ENCODE data around the gene RBMS2. TPM values are rescaled to one million over a fixed set of nuclear protein-coding genes. Genes with fewer than 3 reads are reported as not detected.

The RBMS2 gene
- total and polyA plus RNA-seq, 9 of the 15 experiments (the other 6 are each of a cell fraction or from before 2014, with no cell fraction given) = 0.08 to 10.5 (median 0.31) TPM

- ChIA-PET POLR2A (interaction anchor here (0.8 to 1.4 kb wide), 3 partner anchors 13 to 18 kb away, joined by 3 to 5 read pairs (median 4); no protein-coding TSS in a partner anchor), CTCF (ENCODE audit: low intra/inter-chr PET ratio) (no interaction called here)
- peak overlapping the region; percentile 34; the same call in 1 of the 2 replicates for H2AFZ ChIP-seq (ENCODE audit: low read depth, low read length)
- 0 out of 2 replicates have a peak overlapping the region, but pooled peaks have one; percentile 46 for H3K4me2 ChIP-seq (ENCODE audit: insufficient read depth, low read length)
- TF ChIP-seq DPF2 (IDR thresholded peaks at IDR 0.05) = no peak
- TF ChIP-seq EGR1 (conservative IDR thresholded peaks at IDR 0.05) = peak; percentile 50; the same call in 1 of the 2 replicates
- TF ChIP-seq ZNF384 (IDR thresholded peaks at IDR 0.05; ENCODE audit: low read depth, low read length) = peak; percentile 17; the same call in 1 of the 2 replicates
- FAIRE-seq = no peak
- intact Hi-C loops (cut with micrococcal nuclease) = no loop called here
- H3K79me2 ChIP-seq (ENCODE audit: control insufficient read depth, insufficient read depth, low read length) = no peaks in the 10 kb centered on the region
- no peaks in the 10 kb centered on the region for H3K27me3 ChIP-seq (ENCODE audit: control insufficient read depth in 2 of 2, insufficient read depth in 2 of 2, low read length in 2 of 2)
- no peak overlapping the region for H3K9ac ChIP-seq (ENCODE audit: insufficient read depth in 1 of 2, low read depth in 2 of 2, low read length in 2 of 2)
- 52% methylated on average over 5 of the region's 8 CpGs for WGBS (ENCODE audit: insufficient coverage, low coverage, missing lambda C conversion rate)
- H3K4me3 ChIP-seq = no peak overlapping the region; the same call in 1 of the 2 replicates
- BruUV-seq (replicated peaks) = no TSS peak
- H3K4me1 ChIP-seq (replicated peaks in 1 of 2; ENCODE audit: control insufficient read depth in 2 of 2, insufficient read depth in 2 of 2, low read length in 2 of 2) = peaks cover 3 to 7% of the 10 kb centered on the region in 2 experiments; a peak in 1 of 5 replicates
- H3K36me3 ChIP-seq (ENCODE audit: control insufficient read depth, insufficient read depth, low read length) = no peaks in the 10 kb centered on the region
- no peak for DNase-seq (ENCODE audit: extremely low read depth in 1 of 4, low spot score in 3 of 4)
- H3K27ac ChIP-seq (ENCODE audit: extremely low read depth, low read depth, low read length) = no peak overlapping the region
- no peaks in the 10 kb centered on the region for H3K9me3 ChIP-seq (replicated peaks; ENCODE audit: control insufficient read depth, insufficient read depth, low read depth, low read length)
- in situ Hi-C loops (cut with MboI) = loop anchor here (5.0 kb wide), 1 partner anchor 41 kb away; no protein-coding TSS in a partner anchor
- ATAC-seq = no peak; the same call in 1 of the 3 replicates
- H4K20me1 ChIP-seq (replicated peaks; ENCODE audit: control insufficient read depth, insufficient read depth, low read length) = no peaks in the 10 kb centered on the region
- no peaks in the 10 kb centered on the region for H3K9me1 ChIP-seq (ENCODE audit: control insufficient read depth, insufficient read depth, low read length)
These were observed 421 bp upstream of the RBMS2 start for GRCh38 chr12:56521209-56521589.

GRCh38 chr12:56522411-56523193, 982 bp downstream of the RBMS2 start:
- in situ Hi-C loops (cut with MboI) = loop anchor here (5.0 kb wide), 1 partner anchor 40 kb away; no protein-coding TSS in a partner anchor
- H3K9me3 ChIP-seq (replicated peaks; ENCODE audit: control insufficient read depth, insufficient read depth, low read depth, low read length) = no peaks in the 10 kb centered on the region
- BruUV-seq (replicated peaks) = TSS peak; percentile 62
- intact Hi-C loops (cut with micrococcal nuclease) = no loop called here
- H3K79me2 ChIP-seq (ENCODE audit: control insufficient read depth, insufficient read depth, low read length) = no peaks in the 10 kb centered on the region
- no peaks in the 10 kb centered on the region for H3K27me3 ChIP-seq (ENCODE audit: control insufficient read depth in 2 of 2, insufficient read depth in 2 of 2, low read length in 2 of 2)
- H3K9me1 ChIP-seq (ENCODE audit: control insufficient read depth, insufficient read depth, low read length) = no peaks in the 10 kb centered on the region
- H4K20me1 ChIP-seq (replicated peaks; ENCODE audit: control insufficient read depth, insufficient read depth, low read length) = no peaks in the 10 kb centered on the region
- peak overlapping the region; percentile 37 for H2AFZ ChIP-seq (ENCODE audit: low read depth, low read length)
- H3K4me1 ChIP-seq (replicated peaks in 1 of 2; ENCODE audit: control insufficient read depth in 2 of 2, insufficient read depth in 2 of 2, low read length in 2 of 2) = peaks cover 3 to 7% of the 10 kb centered on the region in 2 experiments; a peak in 1 of 5 replicates
- peak overlapping the region; percentile 46; the same call in 1 of the 2 replicates for H3K4me2 ChIP-seq (ENCODE audit: insufficient read depth, low read length)
- no peak overlapping the region for H3K9ac ChIP-seq (ENCODE audit: insufficient read depth in 1 of 2, low read depth in 2 of 2, low read length in 2 of 2)
- ATAC-seq (peak; percentile 66), DNase-seq (ENCODE audit: extremely low read depth in 1 of 4, low spot score in 3 of 4) (peak in 3 of 4 experiments; percentile 12 to 27 (median 20)), FAIRE-seq (peak; percentile 32)
- ChIA-PET CTCF (ENCODE audit: low intra/inter-chr PET ratio) (no interaction called here), POLR2A (interaction anchor here (0.8 to 2.4 kb wide), 4 partner anchors 9 to 19 kb away, joined by 3 to 9 read pairs (median 4); no protein-coding TSS in a partner anchor)
- no peak overlapping the region for H3K27ac ChIP-seq (ENCODE audit: extremely low read depth, low read depth, low read length)
- 7% methylated on average over 4 of the region's 4 CpGs for WGBS (ENCODE audit: insufficient coverage, low coverage, missing lambda C conversion rate)
- no peak overlapping the region; the same call in 1 of the 2 replicates for H3K4me3 ChIP-seq
- no peaks in the 10 kb centered on the region for H3K36me3 ChIP-seq (ENCODE audit: control insufficient read depth, insufficient read depth, low read length)
- TF ChIP-seq ZNF384 (IDR thresholded peaks at IDR 0.05; ENCODE audit: low read depth, low read length) (no peak), CBFA2T3 (IDR thresholded peaks at IDR 0.05) (peak; percentile 16; the same call in 1 of the 2 replicates), HDAC8 (tag; IDR thresholded peaks at IDR 0.05) (no peak), CEBPB (tag; IDR thresholded peaks at IDR 0.05) (no peak), CREB5 (CRISPR knock-in tag; IDR thresholded peaks at IDR 0.05) (no peak), TCF3 (CRISPR knock-in tag; IDR thresholded peaks at IDR 0.05) (0 out of 2 replicates have a peak, but pooled peaks have one; percentile 18), EP300 (IDR thresholded peaks at IDR 0.05; ENCODE audit: low read length) (0 out of 2 replicates have a peak, but pooled peaks have one; percentile 19), L3MBTL2 (IDR thresholded peaks at IDR 0.05) (0 out of 2 replicates have a peak, but pooled peaks have one; percentile 31), SMARCE1 (IDR thresholded peaks at IDR 0.05) (no peak)

All from K562 (cell line).